SKM-1 (cell line): ENCODE results near the gene PRSS56.

Experiments
- DNase-seq: peaks from one replicate; lab custom pipeline; 2025; ENCODE audit not compliant: unreplicated experiment; lab: John Stamatoyannopoulos, UW

PRSS56 gene

DNA sequence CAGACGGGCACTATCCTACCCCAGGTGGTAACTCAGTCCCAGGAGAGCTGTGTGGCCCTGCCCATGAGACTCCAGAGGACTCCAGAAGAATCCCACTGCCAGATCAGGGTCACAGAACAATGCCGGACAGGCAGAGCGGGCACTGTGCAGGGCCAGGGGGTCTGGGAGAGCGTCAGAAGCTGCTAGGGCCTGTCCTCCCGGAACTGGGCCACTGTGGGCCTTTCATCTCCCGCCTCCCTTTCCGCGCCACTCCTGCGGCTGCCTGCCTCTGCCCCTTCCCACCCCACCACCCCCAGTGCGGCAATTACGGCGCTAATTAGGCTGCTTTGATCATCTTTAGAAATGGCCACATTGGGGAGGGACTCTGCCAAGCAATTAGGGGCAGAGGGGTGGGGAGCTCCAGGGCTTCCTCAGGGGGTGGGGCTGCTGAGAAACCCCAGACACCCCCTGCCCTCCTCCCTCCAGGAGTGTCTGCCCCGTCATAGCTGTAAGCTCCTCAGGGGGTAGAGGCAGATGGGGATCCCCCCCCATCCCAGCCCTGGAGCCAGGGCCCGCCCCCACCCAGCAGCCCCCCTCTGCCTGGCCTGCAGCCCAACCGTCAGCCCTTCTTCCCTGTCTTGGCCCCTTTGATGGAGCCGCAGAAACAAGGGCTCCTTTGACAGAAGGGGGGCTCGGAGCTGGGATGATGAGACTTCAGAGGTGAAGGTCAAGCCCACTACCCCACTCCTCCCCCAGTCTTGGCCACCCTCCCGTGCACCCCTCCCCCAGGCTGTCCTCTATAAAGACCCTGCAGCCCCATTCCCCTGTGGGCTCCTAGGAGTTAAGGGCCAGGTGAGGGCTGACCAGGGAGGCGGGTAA lies at the start of gene PRSS56:
PRSS56 (plus strand) TSS at position 808 of the 858 bp plus-strand sequence. CDS start 211 bp downstream, outside the sequence.
- DNase-seq: no peak

DNA sequence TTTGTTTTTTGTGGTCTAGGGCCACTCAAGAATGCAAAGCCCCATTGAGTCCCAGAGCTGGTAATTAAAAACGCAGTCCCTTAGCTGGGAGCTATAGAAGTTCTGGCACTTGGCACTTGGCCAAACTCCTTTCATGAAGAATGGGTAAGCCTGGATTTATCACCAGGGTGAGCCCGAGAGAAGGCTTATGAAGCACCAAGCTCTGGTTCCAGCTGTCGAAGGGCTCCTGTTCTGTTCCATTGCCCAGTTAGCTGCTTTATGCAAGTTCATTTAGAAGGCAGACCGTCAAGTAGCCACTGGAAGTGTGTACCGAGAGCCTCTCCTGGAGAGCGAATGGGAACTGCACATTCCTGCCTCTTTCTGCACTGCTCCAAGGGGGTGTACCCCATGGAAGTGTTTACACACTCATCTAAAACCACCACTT lies 46.7 kb upstream of the PRSS56 start:
- no peak for DNase-seq

DNA sequence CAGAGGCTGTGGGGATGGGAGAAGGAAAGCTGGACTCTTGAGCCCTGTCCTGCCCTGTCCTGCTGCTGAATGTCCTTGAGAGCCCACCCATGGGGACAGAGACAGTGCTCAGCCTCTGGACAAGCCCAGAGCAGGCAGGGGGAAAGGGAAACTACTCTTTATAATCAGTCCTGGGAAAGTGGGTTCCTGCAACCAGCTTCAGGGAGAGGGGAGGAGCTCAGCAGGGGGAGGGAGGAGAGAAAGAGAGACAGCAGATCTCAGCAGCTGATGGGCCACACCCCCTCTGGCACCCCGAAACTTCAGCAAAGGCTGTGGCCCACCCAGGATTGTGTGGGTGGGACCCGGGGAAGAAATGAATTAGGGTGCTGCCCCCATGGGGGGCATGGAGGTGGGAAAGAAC lies 44.1 kb upstream of the PRSS56 start:
- no peak for DNase-seq

DNA sequence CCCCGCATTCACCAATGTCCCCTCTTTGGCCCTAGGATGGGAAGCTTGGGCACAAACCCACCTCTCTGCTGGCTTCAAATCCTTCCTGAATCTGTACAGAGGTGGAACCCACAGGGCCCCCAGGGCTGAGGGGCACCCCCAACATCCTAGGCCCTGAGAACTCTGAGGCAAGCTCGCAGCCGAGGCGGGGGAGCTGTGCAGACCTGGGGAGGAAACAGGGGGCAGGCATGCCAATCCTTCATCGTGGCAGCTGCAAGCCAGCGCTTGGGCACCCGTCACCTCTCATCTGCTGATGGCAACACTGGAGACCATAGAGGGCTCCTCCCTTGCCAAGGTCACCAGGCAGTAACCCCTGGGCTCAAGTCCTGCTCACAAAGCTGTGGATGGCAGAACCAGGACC lies 43.4 kb upstream of the PRSS56 start:
- no peak for DNase-seq

DNA sequence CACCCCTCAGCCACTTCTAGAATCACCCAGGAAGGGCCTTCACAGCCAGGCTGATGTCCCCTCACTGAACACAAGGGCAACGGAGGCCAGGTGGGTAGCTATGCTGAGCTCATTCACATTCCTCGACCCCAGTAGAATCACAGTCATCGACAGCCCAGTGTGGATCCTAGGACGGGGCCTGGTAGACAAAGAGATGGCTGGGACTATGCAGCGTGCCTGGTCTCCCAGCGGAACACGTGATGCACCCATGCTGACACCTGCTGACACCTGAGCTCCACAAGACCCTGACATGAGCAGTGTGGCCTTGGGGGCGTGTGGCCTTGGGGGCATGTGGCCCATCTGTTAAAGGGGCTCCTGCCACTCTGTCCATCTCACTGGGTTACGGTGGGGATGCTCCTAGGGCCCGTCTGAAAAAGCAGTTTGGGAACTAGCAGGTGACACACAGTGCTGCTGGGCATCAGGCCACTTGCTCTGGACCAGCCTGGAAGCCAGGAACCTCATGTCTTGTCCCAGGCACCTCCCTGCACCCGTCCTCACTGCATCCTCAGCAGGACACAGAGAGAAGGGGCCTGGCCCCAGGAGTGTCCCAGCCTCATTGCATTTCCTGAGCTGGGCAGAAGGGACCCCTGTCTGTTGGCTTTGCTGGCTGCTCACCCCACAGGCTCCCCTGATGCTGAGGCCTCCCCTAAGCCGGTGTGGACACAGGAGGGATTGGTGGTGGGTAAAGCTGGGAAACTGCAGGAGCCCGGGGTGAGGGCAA lies 42.3 kb upstream of the PRSS56 start:
- DNase-seq: no peak

DNA sequence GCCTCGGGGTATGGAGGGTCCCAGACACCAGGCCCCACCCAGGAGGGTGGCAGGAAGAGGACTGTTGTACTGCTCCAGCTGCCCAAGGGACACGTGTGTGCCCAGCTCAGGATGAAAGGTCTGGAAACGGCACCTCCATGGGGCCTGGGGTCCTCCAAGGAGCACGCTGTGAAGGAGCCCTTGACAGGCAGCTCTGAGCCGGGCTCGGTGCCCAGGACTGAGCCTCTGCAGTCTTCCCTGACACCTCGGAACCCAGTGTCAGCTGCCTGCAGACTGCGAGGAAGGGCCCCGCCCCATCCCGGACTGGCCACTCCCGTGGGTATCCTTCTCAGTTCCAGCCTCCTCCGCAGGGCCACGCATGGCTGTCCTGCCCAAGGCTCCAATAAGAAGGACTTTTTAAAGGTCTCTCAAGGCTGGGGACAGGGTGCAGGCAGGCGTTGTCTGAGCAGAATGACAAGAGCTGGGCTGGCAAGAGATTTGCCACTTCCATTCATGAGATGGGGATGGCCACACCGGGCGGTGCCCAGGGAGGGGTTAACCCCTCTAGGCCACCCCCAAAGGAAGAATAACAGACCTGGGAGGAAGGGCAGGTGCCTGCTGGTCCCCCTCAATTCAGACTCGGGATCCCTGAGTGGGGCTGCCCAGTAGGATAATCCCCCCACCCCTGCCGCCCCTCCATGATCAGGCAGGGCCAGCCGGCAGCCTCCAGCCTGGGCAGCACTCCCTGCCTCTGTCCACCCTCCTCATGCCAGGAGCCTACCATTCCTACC lies 41.4 kb upstream of the PRSS56 start:
- DNase-seq: no peak

DNA sequence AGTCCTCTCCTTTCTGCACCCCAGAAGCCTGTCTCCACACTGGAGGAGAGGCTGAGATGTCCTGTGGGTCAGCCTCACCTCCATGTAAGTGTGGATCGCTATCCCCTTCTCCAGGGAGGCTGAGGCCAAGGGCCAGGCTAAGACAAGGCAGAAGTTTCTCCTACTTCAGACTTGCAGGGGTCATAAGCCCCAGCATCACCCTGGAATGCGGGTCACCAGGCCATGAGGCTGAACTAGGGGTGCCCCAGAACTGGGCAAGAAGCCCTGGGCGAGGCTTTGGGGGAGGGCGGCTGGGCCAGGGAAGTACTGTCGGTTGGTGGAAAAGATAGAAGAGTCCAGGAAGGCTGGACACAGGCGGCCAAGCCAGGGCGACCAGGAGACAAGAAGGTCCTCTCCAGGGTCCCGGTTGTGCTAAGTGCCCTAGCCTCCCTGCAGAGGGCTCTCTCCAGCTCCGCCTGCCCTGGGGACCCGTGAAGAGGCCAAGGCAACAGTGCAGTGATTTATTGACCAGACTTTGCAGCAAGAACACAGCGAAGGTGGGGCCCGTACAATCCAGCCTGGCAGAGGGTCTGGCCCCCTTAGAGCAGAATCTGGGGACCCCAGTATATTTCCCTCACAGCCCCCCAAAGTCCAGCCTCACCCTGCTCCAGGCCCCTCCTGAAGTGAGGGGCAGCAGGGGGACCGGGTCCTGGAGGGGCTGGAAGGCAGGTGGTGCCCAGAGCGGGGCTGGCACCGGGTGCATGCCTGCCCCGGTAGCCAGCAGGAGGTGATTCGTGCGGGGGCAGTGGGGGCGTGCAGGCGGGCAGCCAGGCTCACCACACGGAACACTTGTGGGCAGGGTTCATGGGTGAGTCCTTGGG lies 40.6 kb upstream of the PRSS56 start:
- no peak for DNase-seq

DNA sequence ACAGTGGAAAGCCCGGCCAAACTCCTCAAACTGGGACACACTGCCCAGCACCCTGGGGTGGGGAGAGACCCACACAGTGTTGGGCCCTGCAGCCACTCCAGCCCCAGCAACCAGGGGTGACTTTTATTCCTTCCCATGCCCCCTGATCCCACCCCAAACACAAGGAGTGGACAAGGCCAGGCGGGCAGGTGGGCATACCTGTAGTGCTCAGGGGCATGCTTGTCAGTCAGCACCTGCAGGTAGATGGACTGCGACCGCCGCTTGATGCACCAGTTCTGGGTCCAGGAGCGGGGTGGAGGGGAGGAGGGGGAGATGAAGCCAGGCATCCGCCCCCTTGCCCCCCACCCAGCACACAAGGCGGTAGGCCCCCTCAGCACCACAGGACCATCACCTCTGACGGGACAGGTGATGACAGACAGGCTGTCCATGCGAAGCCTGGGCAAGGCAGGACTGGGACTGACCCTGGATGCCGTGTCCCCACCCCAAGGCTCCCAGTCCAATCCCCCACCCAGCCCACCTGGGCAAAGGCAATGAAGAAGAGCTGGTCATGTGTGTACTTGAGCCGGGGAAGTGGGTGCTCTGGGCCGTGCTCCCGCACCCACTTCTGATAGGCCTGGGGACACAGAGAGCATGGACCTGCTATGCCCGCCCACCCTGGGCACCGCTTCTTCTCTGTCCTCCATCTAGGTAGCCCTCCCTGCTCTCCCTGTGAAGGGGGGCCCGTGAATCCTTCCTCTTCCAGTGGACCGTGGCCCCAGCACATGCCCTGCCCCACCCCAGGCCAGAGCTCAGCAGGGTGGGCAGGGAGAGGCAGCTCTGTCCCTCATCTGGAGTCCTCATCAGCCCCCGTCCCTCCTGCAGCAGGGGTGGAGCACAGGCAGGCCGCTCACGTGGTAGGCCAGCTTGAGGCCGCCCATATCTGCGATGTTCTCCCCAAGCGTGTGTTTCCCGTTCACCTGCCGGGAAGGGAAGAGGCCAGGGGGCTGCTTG lies 39.7 kb upstream of the PRSS56 start:
- no peak for DNase-seq

DNA sequence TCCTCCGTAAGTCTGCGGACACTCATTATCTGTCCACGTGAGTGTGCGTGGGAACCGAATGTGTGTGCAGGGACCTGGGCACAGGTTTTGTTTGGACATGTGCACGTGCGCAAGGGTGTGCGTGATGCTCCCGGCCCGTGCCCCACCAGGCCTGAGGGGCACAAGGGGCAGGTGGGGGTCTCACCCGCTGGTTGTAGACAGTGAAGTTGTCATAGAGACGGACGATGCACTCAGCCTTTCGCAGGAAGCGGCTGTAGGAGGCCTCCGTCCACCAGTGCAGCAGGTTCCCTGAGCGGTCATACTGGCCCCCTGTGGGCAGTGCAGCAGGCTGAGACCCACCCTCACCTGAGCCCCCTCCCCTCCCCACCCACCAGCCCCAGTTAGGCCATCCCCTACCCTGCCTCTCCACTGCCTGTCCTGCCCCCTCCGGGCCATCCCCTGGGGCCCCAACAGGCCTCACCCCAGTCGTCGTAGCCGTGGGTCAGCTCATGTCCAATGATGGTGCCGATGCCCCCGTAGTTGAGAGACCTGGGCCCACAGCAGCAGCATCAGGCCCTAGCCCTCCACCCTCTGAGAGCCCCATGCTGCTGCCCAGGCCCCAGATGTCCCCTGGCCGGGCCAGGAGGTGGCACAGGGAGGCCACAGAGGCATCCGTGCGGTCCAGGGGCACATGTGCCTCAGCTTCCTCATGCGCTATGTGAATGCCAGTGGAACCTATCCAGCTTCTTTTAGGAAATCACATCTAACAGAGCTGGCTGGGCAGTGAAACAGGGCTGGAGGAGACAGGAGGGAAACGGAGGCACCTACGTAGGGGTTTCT lies 38.7 kb upstream of the PRSS56 start:
- DNase-seq: no peak

DNA sequence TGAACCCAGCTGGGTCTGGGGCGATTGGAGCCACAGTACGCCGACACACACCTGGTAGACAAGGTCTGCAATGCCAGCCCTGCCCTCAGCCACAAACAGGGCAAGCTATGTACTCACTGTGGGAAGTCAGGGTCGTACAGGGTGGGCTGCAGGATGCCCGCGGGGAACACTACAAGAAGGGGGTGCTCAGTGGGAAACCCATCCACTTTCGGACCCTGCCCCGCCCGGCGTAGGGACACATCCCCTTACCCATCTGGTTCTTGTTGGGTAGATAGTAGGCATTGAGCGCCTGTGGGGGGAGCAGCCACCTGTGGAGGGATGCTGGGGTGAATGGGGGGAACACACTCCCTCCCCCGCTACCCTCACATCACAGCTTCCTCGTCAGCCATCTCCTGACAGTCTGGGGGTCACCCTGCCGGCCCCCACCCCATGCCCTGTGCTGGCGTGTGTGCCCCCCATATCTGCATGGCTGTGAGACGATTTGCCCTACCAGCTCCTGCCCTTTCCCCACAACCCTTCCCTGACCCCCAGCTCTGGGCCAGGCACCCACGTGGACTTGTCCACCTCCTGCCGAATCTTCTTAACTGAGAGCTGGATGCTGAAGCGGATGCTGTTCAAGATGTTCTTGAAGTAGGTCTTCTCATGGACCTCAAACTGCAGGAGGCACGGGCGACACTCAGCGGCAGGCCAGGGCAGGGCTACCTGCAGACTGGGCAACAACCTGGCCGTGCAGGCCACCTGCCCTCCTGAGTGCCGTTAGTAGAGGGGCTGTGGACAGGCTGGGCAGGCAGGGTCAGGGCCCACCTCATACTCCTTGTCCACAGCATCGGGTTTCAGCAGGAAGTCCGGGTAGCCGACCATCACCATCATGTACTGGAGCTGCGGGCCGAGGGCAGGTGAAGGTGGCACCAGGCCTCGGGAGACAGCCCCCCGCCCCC lies 37.6 kb upstream of the PRSS56 start:
- no peak for DNase-seq

DNA sequence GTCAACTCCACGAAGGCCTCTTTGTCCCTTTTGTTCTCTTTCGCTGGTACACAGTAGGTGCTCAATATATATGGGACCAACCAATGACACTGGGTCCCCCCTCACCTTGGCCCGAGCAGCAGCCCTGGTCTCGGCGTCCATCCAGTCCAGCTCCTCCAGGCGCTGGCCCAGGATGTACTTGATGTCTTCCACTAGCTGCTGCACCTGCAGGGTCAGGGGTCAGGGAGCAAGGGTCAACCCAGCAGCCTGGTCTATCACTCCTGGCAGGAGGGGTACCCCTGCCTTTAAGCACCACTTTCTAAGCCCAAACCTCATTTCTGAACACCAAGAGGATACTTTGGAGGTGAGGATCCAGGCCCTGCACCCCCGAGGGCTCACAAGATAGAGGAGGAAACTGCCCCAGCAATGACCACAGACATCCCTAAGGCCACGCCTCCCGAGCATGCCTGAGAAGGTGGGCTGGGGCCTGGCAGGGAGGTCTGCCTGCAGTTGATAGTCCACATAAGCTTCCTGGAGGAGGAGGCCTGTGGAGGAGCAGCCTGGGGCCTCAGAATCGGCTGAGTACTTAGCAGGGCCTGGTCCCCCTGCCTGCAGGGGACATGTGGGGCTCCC lies 36.8 kb upstream of the PRSS56 start:
- no peak for DNase-seq

DNA sequence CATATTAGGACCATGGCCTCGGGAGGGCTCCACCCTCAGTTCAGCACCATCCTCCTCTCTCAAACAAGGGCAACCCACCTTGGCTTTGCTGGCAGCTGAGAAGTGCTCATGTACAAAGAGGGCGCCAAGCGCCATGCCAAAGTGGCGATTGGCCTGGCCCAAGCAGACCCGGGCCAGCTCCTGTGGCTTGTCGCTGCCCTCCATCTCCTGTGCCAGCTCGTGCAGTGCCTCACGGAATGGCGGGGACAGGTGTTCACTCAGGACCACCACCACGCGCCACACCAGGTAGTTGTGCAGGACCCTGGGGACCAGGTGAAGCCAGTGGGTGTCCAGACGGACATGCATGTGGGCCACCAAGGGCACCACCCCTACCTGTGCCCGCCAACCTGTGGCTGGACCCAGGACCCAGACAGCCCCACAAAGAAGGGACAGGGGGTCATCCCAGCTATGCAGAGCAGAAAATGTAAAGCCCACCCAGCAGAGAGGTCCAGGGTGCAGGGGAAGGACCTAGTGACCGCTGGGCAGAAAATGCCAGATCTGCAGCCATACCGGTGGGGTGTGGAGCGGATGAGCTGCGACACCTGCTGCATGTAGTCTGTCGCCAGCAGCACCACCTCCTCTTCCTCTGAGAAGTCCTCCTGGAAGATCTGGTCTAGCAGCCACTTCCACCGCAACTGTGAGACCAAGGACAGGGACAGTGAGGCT lies 36.1 kb upstream of the PRSS56 start:
- no peak for DNase-seq

DNA sequence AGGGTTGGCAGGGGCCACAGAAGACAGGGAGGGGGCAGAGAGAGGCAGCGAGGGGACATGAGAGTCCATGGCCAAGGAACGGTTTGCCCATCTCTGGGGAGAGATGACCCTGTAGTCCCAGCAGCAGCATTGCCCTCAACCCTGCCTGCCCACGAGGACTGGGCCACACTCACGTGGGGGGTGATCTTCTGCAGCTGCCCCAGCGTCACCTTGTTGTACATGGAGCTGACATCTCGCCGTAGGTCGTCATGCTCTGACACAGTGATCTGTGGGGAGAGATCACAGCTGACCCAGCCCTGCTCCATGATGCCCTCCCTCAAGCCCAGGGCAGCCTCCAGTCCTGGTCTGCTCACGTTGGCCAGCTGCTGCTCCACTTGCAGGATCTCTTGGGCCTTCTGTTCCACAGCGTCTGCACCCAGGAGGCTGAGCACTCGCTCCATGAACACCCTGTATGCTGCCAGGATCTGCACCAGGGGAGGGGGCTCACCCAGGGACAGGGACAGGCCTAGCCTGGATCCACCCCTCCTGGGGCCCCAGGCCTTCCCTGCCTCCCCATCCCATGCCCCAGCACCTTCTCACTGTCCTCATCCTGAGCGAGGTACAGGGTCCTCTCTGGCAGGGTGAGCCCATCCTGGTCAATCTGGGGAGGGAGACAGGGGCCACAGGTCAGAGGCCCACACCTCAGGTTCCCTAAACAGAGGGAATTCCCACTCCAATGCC lies 35.4 kb upstream of the PRSS56 start:
- DNase-seq: no peak

DNA sequence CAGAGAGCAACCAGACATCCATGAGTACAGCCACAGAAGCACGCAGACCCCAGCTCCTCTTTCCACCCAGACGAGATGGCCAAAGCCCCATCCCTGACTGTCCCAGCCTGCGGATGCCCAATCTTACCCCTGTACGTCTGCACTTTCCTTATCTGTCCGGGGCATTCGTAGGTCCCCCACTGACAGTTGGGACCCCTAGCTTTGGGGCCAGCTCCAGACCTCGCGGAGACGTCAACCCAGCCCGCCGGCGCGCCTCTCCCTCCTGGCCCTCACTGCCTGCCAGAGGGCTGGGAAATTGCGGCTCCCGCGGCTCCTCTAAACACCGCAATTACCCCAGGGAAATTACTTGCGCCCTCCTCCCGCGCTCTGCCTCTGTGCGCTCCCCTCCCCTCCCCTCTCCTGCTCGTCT lies 34.8 kb upstream of the PRSS56 start:
- no peak for DNase-seq

DNA sequence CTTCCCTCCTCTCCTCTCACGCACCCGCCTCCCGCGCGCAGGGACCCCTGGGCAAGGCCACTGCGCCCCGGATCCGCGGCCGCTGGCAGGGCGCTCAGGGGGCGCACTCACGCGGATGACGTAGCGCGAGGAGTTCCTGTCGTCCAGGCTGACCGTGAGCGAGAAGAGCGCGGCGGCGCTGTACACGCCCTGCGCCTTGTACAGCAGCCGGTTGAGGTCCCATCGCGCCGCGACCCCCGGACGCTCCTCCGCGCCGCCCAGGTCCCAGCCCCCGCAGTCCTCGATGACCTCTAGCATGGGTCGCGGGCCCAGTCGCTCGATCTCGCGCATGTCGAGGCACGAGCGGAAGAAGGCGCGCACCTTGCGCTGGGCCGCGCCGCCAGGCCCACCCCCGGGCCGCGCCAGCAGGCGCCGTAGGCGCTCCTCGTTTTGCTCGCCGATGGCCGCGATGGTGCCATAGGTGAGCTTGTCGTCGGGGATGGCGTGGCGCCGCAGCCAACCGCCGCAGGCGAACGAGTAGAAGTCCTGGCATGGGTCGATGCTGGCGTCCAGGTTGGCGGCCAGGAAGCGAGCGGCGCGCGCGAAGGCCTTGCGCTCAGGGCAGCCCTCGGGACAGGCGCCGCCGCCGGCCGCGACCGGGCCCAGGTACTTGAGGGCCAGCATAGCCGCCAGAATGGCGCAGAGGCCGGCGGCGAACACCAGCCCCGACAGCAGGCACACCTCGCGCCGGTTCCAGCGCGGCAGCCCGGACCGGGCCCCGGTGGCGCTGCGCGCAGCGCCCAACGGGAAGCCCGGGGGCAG lies 34.2 kb upstream of the PRSS56 start:
- DNase-seq: no peak
